GM21381 (cell line): ENCODE measurements around the gene PRRX1.

ENCODE experiments used
- ATAC-seq: cut with Tn5 transposase; IDR thresholded peaks from one replicate; pipeline ENCODE4 v1.9.1; 2021; ENCODE audit warnings: mild to moderate bottlenecking, moderate library complexity; ENCODE audit not compliant: unreplicated experiment

PRRX1 gene

DNA sequence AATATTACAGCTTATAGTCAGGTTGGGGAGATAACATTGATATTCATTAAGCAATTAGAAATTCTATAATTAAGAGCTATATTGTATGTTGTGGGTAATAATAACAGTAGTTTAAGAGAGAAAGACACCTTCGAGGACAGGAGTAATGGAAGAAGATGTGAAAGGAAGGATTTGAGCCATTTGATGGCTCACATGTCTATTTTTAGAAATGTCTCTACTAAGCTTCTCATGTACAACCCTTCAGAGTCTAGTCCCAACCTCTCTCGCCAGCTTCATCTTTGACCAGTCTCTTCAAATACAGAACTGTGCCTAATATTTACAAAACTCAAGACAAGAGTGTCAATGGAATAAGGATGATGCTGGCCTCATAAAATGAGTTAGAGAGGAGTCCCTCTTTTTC is 95.1 kb downstream of the PRRX1 start:
- no peak for ATAC-seq

DNA sequence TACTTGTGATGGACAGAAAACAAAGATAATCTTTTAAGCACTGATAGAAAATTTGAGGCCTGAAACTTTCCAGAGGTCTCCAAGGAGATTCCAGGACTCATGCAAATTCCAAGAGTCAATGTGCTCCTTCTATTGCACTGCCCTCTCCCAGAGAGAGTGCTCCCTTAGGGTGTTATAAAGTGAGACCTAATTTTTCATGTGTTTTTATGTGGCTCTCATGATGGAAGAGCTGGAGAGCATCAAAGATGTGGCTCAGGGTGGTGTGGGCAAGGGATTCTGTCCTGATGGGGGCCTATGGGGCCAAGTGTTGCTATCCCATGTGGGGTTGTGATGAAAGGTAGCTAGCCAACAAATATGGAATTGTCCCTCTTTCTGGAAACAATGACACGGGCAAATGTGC is 101.3 kb downstream of the PRRX1 start:
- no peak for ATAC-seq

DNA sequence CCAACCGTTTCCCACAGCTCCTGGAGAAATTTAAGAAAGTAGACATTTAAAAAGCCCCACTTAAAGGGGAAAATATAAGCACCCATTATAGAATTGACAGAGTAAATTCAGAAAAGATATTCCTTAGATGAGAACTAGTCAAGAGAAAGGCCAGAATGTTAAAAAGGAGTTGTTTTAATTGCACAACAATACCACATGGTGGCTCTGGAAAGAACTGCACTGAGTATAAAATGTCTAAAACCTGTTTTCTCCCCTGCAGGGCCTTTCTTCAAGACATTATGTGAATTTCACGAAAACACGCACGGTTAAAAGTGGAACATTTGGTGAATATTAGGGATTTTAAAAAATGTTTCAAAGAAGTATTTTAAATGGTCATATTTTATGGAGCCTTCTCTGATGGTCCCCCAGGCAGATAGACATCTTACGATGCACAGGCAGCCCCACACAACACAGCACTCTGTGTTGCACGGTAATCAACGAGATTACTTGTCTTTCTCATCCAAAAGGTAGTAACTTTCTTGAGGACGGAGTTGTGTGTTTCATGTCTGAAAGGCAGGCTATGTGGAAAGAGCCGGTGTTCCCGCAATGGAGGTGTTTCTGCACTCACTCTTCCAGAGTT is 101.9 kb downstream of the PRRX1 start:
- no peak for ATAC-seq

DNA sequence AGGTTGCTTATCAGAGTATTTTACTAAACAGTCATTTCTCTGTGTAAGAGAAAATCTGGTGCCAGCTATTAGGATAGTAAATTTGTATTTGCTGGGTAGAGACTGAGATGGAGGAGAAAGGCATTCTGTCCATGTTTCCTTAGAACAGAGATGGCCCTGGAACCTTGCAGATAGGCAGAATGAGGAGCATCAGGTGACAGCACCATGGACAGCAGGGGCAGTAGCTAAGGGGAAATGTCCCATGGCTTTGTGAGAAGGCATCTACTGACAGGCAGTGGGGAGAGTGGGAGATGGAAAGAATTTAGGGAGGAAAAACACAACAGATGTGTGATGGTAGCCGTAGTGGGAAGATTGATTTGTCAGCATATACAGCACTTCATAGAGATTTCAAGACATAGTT is 105.0 kb downstream of the PRRX1 start:
- ATAC-seq, result no peak

DNA sequence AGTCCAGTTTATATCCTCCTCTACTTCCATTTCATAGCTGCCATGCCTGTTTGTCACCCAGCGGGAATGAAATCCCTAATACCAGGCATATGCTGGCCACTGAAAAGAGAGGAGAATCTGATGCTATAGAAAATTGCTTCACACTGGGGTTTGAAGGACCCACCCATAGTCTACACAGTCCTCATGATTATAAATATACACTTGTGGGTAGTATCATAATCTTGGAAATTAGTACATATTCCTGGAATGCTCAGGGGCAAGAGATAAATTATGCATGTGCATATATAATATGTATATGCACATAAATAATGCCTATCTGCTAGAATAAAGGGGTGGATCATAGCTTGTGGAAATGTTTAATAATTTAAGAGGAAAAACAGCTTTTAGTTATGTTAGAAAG is 105.8 kb downstream of the PRRX1 start:
- ATAC-seq, result no peak

DNA sequence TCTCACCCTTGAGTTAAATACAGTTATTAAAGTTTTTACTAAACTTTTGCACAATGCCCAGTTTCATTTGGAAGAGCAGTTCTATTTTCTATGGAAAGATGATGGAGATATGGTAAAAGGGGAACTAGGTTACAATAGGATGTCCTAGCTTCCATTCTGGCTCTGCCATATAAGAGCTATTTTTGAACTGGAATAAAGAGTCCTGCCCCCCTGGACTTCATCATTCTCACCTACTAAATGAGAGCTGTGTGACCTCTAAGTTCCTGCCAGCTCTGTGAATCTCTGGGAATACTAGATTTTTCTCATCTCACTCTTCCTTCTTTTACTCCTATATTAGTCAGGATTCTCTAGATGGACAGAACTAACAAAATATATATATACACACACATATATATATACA is 106.3 kb downstream of the PRRX1 start:
- ATAC-seq, result no peak

DNA sequence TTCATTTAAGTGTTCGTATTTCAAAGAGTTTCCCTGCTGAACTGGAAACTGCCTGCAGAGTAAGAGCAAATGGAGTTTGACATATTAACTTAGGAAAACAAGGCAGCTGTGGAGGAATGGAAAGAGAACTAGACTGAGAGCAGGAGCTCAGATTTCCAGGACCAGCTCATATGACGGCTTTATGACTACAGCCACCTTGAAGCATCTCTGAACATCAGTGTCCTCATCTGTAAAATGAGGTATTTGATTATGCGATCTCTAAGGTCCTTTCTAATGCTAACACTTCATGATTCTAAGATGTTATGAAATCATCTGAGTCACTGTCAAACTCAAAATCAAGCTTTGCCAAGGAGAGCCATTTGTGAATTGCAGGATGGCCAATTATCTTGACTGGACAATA is 112.3 kb downstream of the PRRX1 start:
- no peak for ATAC-seq

DNA sequence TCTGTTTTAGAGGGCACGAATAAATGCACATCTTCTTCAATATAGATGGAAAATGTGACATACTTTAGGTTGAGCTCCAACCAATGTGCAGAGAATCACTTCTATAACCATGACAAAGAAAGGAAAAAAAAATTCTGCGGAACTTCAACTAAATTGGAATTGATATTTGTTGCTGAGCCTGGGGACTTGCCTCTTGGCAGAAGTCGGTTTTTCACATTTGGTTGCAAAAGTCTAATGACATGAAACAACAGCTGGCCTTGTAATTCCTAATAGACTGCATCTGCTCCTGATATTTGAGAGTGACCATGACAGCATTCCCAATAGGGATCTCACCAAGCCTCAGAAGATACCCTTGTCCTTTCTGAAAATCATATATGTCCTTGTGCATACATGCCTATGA is 112.8 kb downstream of the PRRX1 start:
- no peak for ATAC-seq
